ENCODE data around the gene CABP5.
"Not testable (repeated sequence)": the region's sequence is repeated elsewhere in the genome, so short reads cannot be mapped to it uniquely, and the experiment has no call there.

Gene CABP5
- 0 reads per million in 4 donors for total RNA-seq

DNA sequence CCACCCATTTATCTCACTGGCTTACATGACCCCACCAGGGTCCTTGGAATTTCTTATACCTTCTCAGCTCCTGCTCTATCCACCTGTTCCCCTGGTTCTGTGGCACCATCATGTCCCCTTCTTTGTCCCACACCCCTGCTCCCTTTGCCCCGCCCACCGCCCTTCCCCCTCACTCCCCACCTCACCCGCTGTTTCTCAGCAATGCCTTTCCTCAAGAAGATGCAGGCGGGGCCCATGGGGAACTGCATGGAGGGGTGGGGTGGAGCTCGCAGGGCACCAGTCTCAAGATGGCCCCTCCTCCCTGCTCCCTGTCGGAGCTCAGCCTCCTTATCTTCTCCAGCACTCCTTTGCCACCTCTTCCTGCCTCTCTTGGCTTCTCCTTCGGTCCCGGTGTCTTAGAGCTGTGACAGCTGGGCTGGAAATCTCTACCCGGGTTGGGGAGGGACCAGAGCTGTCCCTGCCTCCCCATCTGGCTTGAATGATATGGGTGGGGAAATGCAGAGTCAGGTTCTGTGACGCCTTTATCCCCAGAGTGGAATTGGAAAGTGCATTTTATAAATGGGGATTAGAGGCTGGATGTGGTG lies at the start of gene CABP5:
CABP5 (minus strand) TSS at position 405 of the 584 bp plus-strand sequence; CDS start at position 248, 157 bp downstream.
- no peak for DNase-seq

DNA sequence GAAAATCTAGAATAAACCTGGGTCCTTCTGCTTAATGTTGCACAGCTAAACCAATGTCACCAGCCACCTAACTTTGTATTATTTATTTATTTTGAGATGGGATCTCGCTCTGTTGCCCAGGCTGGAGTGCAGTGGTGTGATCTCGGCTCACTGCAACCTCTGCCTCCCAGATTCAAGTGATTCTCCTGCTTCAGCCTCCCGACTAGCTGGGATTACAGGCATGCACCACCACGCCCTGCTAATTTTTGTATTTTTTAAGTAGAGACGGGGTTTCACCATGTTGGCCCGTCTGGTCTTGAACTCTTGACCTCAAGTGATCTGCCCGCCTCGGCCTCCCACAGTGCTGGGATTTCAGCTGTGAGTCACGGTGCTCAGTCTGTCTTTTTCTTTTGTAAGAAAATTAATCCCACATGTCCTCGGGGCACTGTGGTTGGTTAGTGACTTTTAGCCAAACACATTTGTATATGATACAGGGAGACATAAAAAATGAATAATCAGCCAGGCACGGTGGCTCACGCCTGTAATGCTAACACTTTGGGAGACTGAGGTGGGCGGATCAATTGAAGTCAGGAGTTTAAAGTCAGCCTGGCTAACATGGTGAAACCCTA lies 47.3 kb upstream of the CABP5 start:
- not testable (repeated sequence) for DNase-seq

DNA sequence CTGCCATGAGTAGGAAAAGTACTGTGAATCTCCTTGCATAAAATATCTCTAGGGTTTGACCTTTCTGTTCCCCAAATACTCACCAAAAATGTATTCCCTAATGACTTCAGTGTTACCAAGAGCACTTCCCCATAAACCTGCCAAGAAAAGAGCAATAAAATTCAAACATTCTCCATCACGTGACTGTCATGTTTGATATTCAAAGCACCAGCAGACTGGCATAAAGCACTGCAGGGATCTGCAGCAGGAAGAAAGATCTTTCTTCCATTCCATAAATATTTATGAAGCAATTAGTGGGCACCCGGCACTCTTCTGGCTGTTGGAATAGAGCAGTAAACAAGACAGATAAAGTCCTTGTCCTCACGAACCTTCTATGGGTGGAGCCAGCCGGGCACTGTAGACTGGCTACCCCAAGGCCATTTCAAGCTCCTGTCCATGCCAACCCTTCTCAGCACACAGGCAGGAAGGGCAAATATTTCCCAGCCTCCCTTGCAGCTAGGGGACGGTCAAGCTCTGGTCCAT lies 46.5 kb upstream of the CABP5 start:
- no peak for DNase-seq

DNA sequence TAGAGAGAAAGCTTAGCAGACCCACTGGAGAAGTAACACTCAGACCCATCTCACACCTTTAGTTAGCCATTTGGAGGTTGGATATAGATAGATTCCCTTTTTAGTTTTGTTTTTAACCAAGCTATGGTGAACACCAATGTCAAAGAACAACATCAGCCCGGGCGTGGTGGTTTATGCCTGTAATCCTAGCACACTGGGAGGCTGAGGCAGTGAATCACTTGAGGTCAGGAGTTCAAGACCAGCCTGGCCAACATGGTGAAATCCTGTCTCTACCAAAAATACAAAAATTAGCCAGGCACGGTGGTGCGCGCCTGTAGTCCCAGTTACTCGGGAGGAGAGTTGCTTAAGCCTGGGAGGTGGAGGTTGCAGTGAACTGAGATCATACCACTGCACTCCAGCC lies 45.1 kb upstream of the CABP5 start:
- DNase-seq, result not testable (repeated sequence)

DNA sequence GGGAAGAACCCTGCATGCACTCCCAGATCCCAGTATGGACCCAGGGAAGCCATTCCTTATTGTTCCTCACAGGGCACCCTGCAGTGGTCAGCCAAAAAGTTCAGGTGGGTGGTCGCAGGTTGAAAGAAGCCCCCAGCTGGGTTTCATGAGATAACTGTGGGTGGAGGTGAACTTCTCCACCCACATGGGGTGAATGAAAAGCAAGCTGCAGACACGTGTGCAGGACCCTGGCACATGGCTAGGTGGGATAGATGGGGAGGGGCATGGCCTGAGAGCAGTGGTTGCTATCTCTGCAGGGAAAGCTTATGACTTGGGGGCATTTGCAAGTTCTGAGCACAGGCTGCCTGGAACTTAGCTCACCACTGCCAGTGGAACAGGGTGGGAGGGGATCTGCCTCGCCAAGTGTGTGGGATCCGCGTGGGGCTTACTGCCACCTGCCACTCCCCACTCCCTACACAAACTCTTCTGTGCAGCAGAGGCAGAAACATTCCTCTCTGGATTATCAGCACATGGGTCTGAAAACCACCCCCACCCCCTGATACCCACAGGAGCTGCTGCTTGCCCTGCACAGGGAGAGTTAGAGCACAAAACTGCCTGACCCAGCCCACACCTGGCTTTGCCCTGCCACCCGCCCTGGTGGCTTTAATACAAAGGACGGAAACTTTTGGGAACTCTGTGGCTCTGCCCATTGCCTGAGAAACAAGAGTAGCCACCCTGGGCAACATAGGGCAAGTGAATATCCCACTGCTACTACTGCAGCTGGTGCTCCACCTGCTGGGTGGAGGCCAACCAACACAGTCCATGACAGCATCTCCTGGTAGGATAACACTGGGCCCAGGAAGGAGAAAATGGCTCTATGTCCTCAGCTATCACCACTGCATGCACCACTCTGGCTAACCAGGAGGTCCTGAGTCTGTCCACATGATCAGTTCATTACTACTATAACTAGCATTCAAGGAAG lies 42.3 kb upstream of the CABP5 start:
- DNase-seq, result no peak

DNA sequence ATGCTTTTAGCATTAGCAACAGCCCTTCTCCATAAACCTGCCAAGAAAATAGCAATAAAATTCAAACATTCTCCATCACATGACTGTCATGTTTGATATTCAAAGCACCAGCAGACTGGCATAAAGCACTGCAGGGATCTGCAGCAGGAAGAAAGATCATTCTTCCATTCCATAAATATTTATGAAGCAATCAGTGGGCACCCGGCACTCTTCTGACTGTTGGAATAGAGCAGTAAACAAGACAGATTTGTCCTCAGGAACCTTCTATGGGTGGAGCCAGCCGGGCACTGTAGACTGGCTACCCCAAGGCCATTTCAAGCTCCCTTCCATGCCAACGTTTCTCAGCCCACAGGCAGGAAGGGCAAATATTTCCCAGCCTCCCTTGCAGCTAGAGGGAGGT lies 41.2 kb upstream of the CABP5 start:
- no peak for DNase-seq

DNA sequence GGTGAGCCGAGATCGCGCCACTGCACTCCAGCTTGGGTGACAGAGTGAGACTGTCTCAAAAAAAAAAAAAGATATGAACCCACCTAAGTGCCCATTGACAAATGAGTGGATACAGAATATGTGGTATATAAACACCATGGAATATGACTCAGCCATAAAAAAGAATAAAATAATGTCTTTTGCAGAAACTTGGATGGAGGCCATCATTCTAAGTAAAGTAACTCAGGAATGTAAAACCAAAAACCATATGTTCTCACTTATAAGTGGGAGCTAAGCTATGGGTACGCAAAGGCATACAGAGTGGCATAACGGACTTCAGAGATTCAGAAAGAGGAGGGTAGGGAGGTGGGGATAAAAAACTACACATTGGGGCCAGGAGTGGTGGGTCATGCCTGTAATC lies 37.2 kb upstream of the CABP5 start:
- no peak for DNase-seq

DNA sequence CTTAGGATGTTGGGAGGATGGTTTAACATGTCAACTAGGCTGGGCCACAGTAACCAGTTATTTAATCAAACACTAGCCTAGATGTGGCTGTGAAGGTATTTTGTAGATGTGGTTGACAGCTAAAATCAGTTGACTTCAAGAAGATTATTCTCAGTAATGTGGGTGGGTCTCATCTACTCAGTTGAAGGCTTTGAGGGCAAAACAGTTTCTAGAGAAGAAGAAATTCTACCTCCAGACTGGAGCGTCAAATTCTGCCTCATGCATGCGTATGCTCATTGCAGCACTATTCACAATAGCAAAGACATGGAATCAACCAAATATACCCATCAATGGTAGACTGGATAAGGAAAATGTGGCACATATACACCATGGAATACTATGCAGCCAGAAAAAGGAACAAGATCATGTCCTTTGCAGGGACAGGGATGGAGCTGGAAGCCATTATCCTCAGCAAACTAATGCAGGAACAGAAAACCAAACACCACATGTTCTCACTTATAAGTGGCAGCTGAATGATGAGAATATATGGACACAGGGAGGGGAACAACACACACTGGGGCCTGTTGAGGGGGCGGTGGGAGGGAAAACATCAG lies 26.4 kb upstream of the CABP5 start:
- DNase-seq, result not testable (repeated sequence)

DNA sequence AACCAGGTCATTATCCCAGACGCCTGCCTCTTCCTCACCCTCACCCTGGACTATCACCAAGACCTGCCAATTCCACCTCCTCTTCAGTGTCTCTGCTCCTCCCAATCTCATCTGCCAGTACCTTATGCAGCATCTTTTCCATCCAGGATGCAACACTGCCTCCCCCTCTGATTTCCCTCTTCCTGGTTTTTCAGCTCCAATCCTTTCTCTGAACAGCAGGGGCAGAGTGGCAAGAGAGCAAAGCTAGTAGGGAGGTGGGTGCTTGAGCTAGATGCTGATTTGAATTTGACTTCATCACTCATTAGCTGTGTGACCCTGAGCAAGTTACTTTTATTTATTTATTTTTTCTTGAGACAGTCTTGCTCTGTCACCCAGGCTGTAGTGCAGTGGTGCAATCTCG lies 25.6 kb upstream of the CABP5 start:
- no peak for DNase-seq

DNA sequence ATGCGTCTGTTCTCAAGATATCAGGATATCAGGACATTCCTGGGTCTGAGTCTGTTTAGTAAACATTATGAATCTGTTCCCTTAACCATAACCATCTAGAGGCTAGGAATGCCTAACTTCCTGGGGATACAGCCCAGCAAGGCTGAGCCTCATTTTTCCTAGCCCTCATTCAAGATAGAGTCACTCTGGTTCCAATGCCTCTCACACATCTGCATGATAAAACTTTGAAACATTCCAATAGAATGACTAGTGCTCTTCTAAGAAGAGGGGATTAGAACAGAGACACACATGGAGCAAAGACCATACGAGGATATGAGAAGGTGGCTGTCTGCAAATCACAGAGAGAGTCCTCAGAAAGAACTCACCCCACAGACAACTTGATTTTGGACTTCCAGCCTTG lies 20.6 kb upstream of the CABP5 start:
- DNase-seq, result no peak

DNA sequence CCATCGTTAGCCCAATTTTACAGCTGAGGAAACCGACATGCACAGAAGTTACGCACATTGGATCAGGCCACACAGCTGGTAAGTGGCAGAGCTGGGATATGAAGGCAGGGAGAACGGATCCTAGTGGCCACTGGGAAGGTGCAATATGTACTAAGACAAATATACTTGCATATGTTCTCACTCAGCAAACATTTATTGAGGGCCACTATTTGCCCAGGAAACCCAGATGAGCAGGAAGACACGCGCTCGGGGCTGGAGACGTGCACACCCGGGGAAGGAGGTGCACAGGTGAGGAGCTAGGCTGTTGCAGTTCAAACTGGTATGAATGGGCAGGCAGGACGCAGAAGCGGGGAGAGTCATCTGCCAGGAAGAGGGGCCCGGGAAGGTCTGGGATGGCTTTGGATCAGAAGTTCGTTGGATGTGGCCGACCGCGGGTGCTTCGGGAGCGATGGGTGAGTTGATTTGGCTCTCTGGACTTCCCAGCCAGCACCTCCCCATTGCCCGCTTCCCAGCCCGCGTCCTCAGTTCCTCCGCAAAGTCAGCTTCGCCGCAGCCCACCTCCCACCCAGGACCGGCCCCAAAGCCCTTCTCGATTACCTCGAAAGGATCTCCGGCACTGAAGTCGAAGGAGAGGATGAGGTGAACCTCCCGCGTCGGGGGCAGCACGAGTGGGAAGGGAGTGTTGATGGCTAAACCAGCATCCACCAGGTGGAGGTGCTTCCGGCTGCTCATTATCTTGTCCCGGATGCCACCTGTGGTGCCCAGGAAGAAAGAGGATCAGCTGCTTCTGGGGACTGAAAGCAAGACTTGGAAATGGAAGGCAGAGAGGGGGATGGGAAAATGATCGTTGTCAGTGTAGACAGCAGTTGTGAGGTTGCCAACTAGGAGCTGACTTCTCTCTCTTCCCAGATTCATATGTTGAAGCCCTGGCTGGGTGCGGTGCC lies 17.8 kb upstream of the CABP5 start:
- DNase-seq, result no peak

DNA sequence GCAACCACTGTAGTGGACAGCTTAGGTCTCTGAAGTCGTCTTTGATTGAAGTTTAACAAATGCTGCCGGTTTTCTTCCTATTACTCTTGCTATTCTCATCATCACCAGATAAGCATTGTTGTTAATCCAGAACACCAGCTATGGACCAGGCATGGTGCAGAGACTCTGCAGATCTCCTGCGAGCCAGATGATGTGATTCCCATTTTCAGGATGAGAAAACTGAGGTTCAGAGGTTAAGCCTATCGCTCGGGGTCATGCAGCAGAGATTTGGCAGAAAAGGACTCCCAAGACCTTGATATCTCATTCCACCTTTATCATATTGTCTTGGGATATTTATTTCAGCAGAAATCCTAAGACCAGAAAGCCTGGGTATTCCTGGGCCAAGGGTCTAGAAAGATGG lies 16.5 kb upstream of the CABP5 start:
- no peak for DNase-seq

DNA sequence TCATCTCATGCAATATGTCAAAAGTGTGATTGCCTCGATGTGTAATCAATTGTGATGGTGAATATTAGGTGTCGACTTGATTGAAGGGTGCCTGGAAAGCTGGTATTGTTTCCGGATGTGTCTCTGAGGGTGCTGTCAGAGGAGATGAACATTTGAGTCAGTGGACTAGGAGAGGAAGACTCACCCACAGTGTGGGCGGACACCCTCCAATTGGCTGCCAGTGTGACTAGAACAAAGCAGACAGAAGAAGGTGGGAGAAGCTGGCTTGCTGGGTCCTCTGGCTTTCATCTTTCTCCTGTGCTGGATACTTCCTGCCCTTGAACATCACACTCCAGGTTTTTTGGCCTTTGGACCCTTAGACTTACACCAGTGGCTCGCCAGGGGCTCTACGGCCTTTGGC lies 15.5 kb upstream of the CABP5 start:
- DNase-seq, result no peak

DNA sequence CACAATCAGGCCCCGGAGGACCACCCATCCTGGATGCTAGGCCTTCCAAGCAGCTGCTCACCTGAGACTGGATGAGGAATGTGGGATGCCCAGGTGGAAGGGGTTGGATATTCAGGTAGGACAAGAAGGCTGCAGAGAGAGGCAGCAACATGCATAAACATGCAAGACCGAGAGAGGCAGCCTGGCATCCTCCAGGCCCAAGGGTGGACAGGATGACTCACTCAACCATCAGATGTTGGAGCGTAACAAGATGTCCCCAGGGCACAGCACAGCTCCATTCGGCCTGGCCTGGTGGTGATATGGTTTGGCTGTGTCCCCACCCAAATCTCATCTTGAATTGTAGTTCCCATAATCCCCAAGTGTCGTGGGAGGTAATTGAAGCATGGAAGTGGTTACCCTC lies 10.0 kb upstream of the CABP5 start:
- DNase-seq, result no peak

DNA sequence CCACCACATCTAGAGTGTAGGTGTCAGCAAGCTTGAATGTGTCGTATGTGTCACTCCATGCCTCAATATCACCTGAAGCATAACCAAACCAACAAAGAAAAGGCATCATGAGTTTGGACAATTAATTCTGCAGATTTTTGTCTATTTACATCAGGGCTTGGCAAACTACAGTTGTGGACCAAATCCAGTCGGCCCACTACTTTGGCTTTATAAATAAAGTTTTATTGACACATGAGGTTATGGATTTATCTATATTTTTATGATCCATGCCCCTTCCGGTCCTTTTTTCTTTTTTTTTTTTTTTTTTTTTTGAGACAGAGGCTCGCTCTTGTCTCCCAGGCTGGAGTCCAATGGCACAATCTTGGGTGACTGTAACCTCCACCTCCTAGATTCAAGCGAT lies 9.2 kb upstream of the CABP5 start:
- DNase-seq, result no peak

DNA sequence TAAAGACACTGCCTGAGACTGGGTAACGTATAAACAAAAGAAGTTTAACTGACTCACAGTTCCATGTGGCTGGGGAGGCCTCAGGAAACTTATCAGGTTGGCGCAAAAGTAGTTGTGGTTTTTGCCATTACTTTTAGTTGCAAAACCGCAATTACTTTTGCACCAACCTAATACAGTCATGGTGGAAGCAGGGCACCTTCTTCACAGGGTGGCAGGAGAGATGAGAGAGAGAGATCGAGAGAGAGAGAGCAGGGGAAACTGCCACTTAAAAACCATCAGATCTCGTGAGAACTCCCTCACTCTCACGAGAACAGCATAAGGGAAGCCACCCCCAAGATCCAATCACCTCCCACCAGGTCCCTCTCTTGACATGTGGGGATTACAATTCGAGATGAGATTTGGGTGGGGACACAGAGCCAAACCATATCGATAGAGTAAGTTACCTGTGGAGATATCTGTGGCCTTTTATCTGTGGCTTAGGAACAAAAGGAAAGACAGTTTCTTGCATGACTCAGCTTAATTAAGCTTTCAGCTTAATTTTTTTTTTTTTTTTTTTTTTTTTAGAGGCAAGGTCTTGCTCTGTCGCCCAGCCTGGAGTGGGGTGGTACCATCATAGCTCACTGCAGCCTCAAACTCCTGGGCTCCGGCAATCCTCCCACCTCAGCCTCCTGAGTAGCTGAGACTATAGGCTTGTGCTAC lies 7.6 kb upstream of the CABP5 start:
- no peak for DNase-seq

DNA sequence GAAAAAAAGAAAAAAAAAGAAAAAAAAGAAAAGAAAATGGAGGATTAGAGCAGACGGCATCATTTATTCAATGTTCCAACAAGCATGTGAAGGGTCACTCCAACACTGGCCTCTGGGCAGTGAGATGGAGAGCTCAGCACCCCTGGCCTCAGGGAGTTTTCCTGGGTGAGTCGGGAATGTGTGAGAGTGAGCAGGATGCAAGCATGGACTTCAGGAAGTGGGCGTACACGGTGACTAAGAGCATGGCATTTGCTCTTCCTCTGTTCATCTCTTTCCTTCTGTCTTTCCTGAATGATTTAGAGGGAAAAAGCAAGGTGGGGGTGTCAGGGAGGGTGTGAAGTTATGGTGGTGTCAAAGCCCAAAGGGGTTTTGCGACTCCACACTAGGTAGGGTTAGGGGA lies 682 bp upstream of the CABP5 start:
- no peak for DNase-seq

DNA sequence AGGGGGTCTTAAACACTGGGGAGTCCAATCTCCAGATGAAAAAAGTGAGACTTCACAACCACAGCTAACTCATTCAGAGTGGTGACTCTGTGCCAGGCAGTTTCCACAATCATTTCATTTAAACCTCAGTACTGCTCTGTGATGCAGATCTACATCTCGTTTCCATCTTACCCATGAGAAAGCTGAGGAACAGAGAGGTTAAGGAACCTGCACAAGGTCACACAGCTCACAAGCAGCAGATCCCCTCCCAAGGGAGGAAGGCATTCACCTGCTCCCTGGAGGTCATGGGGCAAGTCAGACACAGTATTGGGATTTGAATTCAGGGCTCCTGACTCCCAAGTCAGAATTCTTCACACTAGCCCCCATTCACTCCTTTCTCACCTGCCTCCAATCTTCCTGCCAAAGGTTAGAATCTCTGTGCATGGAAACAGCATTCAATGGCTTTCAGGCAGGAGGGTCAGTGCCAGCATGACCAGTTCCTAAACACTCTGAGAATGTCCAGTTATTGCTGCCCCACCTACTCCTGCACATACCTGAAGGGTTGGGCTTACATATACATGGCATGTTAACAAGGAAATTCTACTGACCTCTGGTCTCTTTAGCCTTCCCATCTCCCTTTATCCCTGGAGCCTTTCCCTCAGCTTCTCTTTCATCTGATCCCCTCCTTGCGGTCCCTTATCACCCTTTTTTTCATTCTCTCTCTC lies 1.9 kb downstream of the CABP5 start:
- DNase-seq, result no peak

DNA sequence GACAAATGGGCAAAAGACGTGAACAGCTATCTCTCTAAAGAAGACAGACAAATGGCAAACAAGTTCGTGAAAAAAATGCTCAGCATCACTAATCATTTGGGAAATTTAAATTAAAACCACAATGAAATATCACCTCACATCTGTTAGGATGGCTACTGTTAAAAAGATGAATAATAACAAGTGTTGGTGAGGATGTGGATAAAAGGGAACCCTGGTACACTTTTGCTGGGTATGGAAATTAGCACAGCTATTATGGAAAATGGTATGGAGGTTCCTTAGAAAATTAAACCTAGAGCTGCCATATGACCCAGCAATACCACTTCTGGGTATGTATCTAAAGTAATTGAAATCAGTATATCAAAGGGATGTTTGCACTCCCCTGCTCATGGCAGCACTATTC lies 7.1 kb downstream of the CABP5 start:
- DNase-seq, result no peak

DNA sequence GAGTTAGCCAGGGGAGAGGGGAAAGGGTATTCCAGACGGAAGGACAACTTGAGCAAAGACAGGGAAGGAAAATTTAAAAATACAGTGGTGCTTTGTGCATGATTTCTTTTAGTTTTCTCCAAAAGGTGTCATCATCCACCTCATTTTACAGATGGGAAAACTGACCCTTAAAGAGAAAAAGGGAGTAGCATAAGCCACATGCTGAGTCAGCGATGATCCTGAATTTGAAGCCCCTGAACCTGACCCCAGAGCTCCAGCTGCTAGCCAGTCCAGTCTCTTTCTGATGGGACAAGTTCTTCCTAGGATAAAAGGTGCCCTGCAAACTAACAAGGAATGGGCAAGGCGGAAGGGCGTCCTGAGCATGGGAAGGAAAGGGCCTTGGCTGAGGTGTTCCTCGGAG lies 10.3 kb downstream of the CABP5 start:
- DNase-seq, result no peak

DNA sequence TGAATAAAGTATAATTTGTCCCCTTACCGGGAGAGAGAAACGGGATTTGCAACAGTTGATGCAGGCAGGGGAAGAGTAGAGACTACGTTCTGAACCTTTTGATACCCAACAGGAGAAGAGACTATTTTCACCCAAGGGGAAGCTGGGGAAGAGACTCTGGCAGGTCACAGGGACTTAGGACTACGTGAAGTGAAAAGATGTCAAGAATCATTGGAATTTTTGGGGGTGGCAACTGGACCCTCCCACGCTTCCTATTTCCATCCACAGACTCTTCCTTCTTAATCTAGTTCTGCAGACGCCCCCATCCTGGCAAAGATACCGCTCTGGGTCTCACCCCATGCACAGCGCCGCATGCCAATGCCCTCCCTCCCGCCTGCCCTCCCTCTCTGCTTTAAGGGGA lies 13.8 kb downstream of the CABP5 start:
- DNase-seq, result no peak
